Ishikawa (cell line): ENCODE measurements around the gene GALNT14.

ENCODE experiments used
- CEBPB ChIP-seq: IDR thresholded peaks from 2 replicates; pipeline ENCODE4 v1.6.1; 2012
- CREB1 ChIP-seq: IDR thresholded peaks from 2 replicates; pipeline ENCODE4 v1.6.1; 2012; ENCODE audit warnings: low read depth
- EGR1 ChIP-seq: IDR thresholded peaks from 2 replicates; pipeline ENCODE4 v1.6.1; 2012
- EP300 ChIP-seq: IDR thresholded peaks from 2 replicates; pipeline ENCODE4 v1.6.1; 2012; ENCODE audit warnings: borderline replicate concordance
- FOXM1 ChIP-seq: IDR thresholded peaks from 2 replicates; pipeline ENCODE4 v1.6.1; 2012; ENCODE audit warnings: low read depth, borderline replicate concordance
- NFIC ChIP-seq: IDR thresholded peaks from 2 replicates; pipeline ENCODE4 v1.6.1; 2012
- RAD21 ChIP-seq: IDR thresholded peaks from 2 replicates; pipeline ENCODE4 v1.6.1; 2012; ENCODE audit warnings: low read depth
- REST ChIP-seq: IDR thresholded peaks from 2 replicates; pipeline ENCODE4 v1.6.1; 2012; ENCODE audit warnings: low read depth, mild to moderate bottlenecking
- TAF1 ChIP-seq: IDR thresholded peaks from 2 replicates; pipeline ENCODE4 v1.6.1; 2012; ENCODE audit warnings: low read depth, mild to moderate bottlenecking
- TCF12 ChIP-seq: IDR thresholded peaks from 2 replicates; pipeline ENCODE4 v1.6.1; 2012; ENCODE audit warnings: low read depth
- TEAD4 ChIP-seq: IDR thresholded peaks from 2 replicates; pipeline ENCODE4 v1.6.1; 2012
- USF1 ChIP-seq: IDR thresholded peaks from 2 replicates; pipeline ENCODE4 v1.6.1; 2012
- YY1 ChIP-seq: IDR thresholded peaks from 2 replicates; pipeline ENCODE4 v1.6.1; 2012; ENCODE audit warnings: low read depth
- ZBTB7A ChIP-seq: IDR thresholded peaks from 2 replicates; pipeline ENCODE4 v1.6.1; 2012; ENCODE audit warnings: low read depth
- TF ChIP-seq, protein P1 (sequence below): IDR thresholded peaks from 2 replicates; pipeline ENCODE4 v1.6.1; 2012

The GALNT14 gene

GRCh38 chr2:31170071-31170698 lies 31.9 kb upstream of the GALNT14 start:
- TF ChIP-seq REST (no peak), FOXM1 (no peak), CEBPB (no peak), TAF1 (no peak), TCF12 (no peak), RAD21 (peak; percentile 91), EGR1 (no peak), USF1 (no peak), ZBTB7A (no peak), TEAD4 (peak; percentile 63), NFIC (no peak), YY1 (no peak)
- TF ChIP-seq, protein P1, sequence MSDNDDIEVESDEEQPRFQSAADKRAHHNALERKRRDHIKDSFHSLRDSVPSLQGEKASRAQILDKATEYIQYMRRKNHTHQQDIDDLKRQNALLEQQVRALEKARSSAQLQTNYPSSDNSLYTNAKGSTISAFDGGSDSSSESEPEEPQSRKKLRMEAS, result no peak

DNA sequence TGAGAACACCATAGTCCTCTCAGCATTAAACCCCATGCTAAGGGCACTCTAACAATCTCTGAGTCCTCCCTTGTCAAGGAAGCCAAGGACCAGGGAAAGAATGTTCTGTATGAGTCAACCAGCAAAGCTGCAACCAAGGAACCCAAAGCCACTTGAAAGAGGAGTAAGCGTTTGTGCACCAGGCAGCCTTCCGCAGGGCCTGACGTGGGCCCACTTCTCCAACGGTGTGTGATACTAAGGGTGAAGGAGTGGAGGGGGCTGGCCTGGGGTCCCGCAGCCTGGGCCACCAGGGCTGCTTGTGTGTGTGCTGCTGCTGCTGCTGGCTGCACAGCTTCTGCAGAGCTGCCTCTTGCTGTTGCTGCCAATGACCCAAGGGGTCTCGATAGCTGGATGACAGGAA lies 30.1 kb upstream of the GALNT14 start:
- TF ChIP-seq CEBPB (no peak), TEAD4 (no peak), EP300 (no peak), YY1 (no peak), USF1 (no peak), NFIC (no peak), EGR1 (no peak), ZBTB7A (no peak), TCF12 (no peak), CREB1 (no peak), REST (no peak), TAF1 (no peak), RAD21 (no peak), FOXM1 (no peak)

DNA sequence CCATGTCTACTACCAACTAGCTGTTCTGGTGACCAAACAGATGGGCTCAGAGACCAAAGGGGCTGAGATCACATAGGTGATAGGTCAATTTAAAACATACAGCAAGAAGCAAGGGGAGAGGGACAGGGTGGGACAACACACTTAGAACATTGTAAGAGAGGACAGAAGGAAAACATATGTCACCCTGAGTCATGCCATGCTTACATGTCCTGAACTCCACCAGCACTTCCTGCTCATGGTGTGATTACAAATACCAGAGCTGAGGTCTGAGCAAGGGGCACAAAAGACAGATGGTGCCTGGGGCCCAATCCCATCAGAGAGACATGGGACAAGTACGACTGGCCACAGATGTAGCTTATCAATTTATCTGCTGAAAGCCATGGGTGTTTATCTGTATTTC lies 28.7 kb upstream of the GALNT14 start:
- TF ChIP-seq USF1 (no peak), EP300 (no peak), NFIC (no peak), EGR1 (no peak), TAF1 (no peak), CEBPB (no peak), FOXM1 (no peak), ZBTB7A (no peak), CREB1 (no peak), TEAD4 (no peak), RAD21 (no peak), REST (no peak), TCF12 (no peak), YY1 (no peak)
- TF ChIP-seq, protein P1, result no peak

DNA sequence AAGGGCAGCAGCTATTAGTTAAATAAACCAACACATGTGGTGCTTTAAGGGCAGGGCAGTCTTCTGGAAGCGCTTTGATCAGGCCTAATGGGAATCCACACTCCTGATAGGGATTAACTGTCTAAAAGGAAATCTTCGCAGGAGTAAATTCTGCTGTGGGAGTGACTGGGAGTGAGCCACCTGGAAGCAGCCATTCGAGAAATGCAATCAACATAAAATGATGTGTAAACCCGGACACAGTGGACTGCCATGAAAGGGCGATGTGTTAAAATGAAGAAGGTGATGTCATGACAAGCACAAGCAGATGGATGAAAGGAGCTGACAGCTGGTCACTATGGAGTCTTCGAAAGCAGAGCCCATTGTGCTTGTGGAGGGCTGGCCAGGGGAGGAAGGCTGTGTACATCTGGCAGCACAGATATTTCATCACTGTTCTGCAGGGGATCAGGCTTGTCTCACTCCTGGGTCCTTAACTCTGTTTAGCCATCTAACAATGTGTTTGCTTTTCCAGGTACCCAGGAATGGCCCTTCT lies 24.8 kb upstream of the GALNT14 start:
- no peak for TF ChIP-seq TCF12
- TF ChIP-seq YY1, result no peak
- TF ChIP-seq REST, result no peak
- no peak for TF ChIP-seq CEBPB
- no peak for TF ChIP-seq USF1
